ENCODE measurements around the gene IFRD1.
"Not testable (repeated sequence)": the region's sequence is repeated elsewhere in the genome, so short reads cannot be mapped to it uniquely, and the experiment has no call there.

Gene IFRD1

GRCh38 chr7:112442210-112442609 lies 8.1 kb upstream of the IFRD1 start:
- DNase-seq (ENCODE audit: low spot score), result no peak

- DNase-seq (ENCODE audit: low spot score), result no peak
Measured at GRCh38 chr7:112444505-112444904, 5.8 kb upstream of the IFRD1 start.

GRCh38 chr7:112446431-112446830 lies 3.8 kb upstream of the IFRD1 start:
- no peak for DNase-seq (ENCODE audit: low spot score)

- DNase-seq (ENCODE audit: low spot score), result no peak
Measured at GRCh38 chr7:112447406-112447805, 2.9 kb upstream of the IFRD1 start.

GRCh38 chr7:112448381-112448780 lies 1.9 kb upstream of the IFRD1 start:
- no peak for DNase-seq (ENCODE audit: low spot score)

GRCh38 chr7:112448891-112449290 lies 1.4 kb upstream of the IFRD1 start:
- DNase-seq (ENCODE audit: low spot score), result no peak

GRCh38 chr7:112449353-112449752 lies 907 bp upstream of the IFRD1 start:
- no peak for DNase-seq (ENCODE audit: low spot score)

GRCh38 chr7:112450807-112451761 lies 824 bp downstream of the IFRD1 start:
- peak; percentile 97 for DNase-seq (ENCODE audit: low spot score)

GRCh38 chr7:112452102-112452888 lies 2.0 kb downstream of the IFRD1 start:
- DNase-seq (ENCODE audit: low spot score), result peak; percentile 47

GRCh38 chr7:112453505-112454171 lies 3.4 kb downstream of the IFRD1 start:
- peak; percentile 29 for DNase-seq (ENCODE audit: low spot score)

- not testable (repeated sequence) for DNase-seq (ENCODE audit: low spot score)
Measured at GRCh38 chr7:112454191-112454590, 3.9 kb downstream of the IFRD1 start.

- DNase-seq (ENCODE audit: low spot score), result no peak
Measured at GRCh38 chr7:112459645-112460044, 9.4 kb downstream of the IFRD1 start.

- peak; percentile 52 for DNase-seq (ENCODE audit: low spot score)
Measured at GRCh38 chr7:112462236-112462635, 12.0 kb downstream of the IFRD1 start.

GRCh38 chr7:112467867-112468266 lies 17.6 kb downstream of the IFRD1 start:
- DNase-seq (ENCODE audit: low spot score), result no peak

GRCh38 chr7:112470194-112470593 lies 19.9 kb downstream of the IFRD1 start:
- DNase-seq (ENCODE audit: low spot score), result no peak

GRCh38 chr7:112476390-112477052 lies 26.3 kb downstream of the IFRD1 start:
- DNase-seq (ENCODE audit: low spot score), result no peak

- no peak for DNase-seq (ENCODE audit: low spot score)
Measured at GRCh38 chr7:112481121-112481736, 31.0 kb downstream of the IFRD1 start.

GRCh38 chr7:112481833-112482670 lies 31.8 kb downstream of the IFRD1 start:
- DNase-seq (ENCODE audit: low spot score), result no peak

GRCh38 chr7:112484671-112485167 lies 34.5 kb downstream of the IFRD1 start:
- DNase-seq (ENCODE audit: low spot score), result no peak

GRCh38 chr7:112485766-112486165 lies 35.5 kb downstream of the IFRD1 start:
- DNase-seq (ENCODE audit: low spot score), result no peak

Data from globus pallidus (tissue), 1 donor.